WTC11 (cell line): ENCODE data around the gene GCFC2. TPM values are rescaled to one million over a fixed set of nuclear protein-coding genes. Genes with fewer than 3 reads are reported as not detected.

Experiments
- ATAC-seq: fragments of 200-7000 bp; cut with Tn5 transposase; 2 replicates; pipeline ENCODE4 v1.10.0; 2021; ENCODE audit warnings: mild to moderate bottlenecking, moderate library complexity
- CTCF ChIA-PET: fragments of 300-600 bp; sonication (Branson Sonifier 250); formaldehyde crosslinking; loops from one replicate; lab custom pipeline; 2021; ENCODE audit warnings: antibody characterized with exemption; lab: Charles Lee
- POLR2A ChIA-PET: fragments of 350-600 bp; sonication (Branson Sonifier 250); formaldehyde crosslinking; loops from one replicate; lab custom pipeline; 2021; ENCODE audit warnings: antibody characterized with exemption; lab: Charles Lee
- DNase-seq: peaks from one replicate; pipeline ENCODE4 v3.0.0; 2021; ENCODE audit warnings: low spot score
- H3K27ac Mint-ChIP-seq: 2 replicates; pipeline ENCODE4 v1.8.0; 2021; ENCODE audit warnings: mixed read lengths
- H3K27me3 Mint-ChIP-seq: 2 replicates; pipeline ENCODE4 v1.8.0; 2021; ENCODE audit warnings: low read depth, mild to moderate bottlenecking, moderate library complexity, mixed read lengths
- H3K36me3 Mint-ChIP-seq: 2 replicates; pipeline ENCODE4 v1.8.0; 2021; ENCODE audit warnings: mixed read lengths
- H3K4me1 Mint-ChIP-seq: 2 replicates; pipeline ENCODE4 v1.8.0; 2022; ENCODE audit warnings: mixed read lengths
- H3K4me3 Mint-ChIP-seq: 2 replicates; pipeline ENCODE4 v1.8.0; 2021; ENCODE audit warnings: mild to moderate bottlenecking, moderate library complexity, mixed read lengths
- H3K9me3 Mint-ChIP-seq: 2 replicates; pipeline ENCODE4 v1.8.0; 2021; ENCODE audit warnings: mixed read lengths
- AFF4 ChIP-seq: sonication (generic); formaldehyde crosslinking; IDR thresholded peaks from 2 replicates; pipeline ENCODE4 v1.8.1; 2023; ENCODE audit warnings: mild to moderate bottlenecking, missing genetic modification reagents, borderline replicate concordance
- AR ChIP-seq: fragments of 250-450 bp; sonication (Bioruptor Pico); IDR thresholded peaks from 2 replicates; pipeline ENCODE4 v1.9.0; 2021; ENCODE audit warnings: mild to moderate bottlenecking
- ATF6 ChIP-seq: sonication (generic); formaldehyde crosslinking; IDR thresholded peaks from 2 replicates; pipeline ENCODE4 v1.8.1; 2023; ENCODE audit warnings: mild to moderate bottlenecking, missing genetic modification reagents
- CREB1 ChIP-seq: sonication (generic); formaldehyde crosslinking; IDR thresholded peaks from 2 replicates; pipeline ENCODE4 v1.8.0; 2023; ENCODE audit warnings: mild to moderate bottlenecking, missing genetic modification reagents
- E2F1 ChIP-seq: sonication (generic); formaldehyde crosslinking; IDR thresholded peaks from 2 replicates; pipeline ENCODE4 v1.8.0; 2022; ENCODE audit warnings: mild to moderate bottlenecking, missing genetic modification reagents
- FOXJ3 ChIP-seq: sonication (generic); formaldehyde crosslinking; IDR thresholded peaks from 2 replicates; pipeline ENCODE4 v1.9.0; 2021; ENCODE audit warnings: missing genetic modification reagents, mild to moderate bottlenecking, borderline replicate concordance
- FOXP1 ChIP-seq: sonication (generic); formaldehyde crosslinking; IDR thresholded peaks from 2 replicates; pipeline ENCODE4 v1.8.0; 2022; ENCODE audit warnings: missing genetic modification reagents, mild to moderate bottlenecking, moderate library complexity, borderline replicate concordance
- HMGA2 ChIP-seq: fragments of 250-450 bp; sonication (Bioruptor Pico); IDR thresholded peaks from 2 replicates; pipeline ENCODE4 v1.4.0; 2021; ENCODE audit warnings: mild to moderate bottlenecking, moderate library complexity
- NR2C2 ChIP-seq: sonication (generic); formaldehyde crosslinking; IDR thresholded peaks from 2 replicates; pipeline ENCODE4 v1.8.0; 2022; ENCODE audit warnings: mild to moderate bottlenecking, missing genetic modification reagents
- RORB ChIP-seq: fragments of 250-450 bp; sonication (Bioruptor Pico); IDR thresholded peaks from 2 replicates; pipeline ENCODE4 v1.9.0; 2021; ENCODE audit warnings: mild to moderate bottlenecking
- SMAD3 ChIP-seq: sonication (generic); formaldehyde crosslinking; IDR thresholded peaks from 2 replicates; pipeline ENCODE4 v1.8.0; 2022; ENCODE audit warnings: missing genetic modification reagents, mild to moderate bottlenecking, borderline replicate concordance
- SMAD4 ChIP-seq: sonication (generic); formaldehyde crosslinking; IDR thresholded peaks from 2 replicates; pipeline ENCODE4 v1.8.0; 2022; ENCODE audit warnings: mild to moderate bottlenecking, missing genetic modification reagents
- SOX15 ChIP-seq: fragments of 250-450 bp; sonication (Bioruptor Pico); IDR thresholded peaks from 2 replicates; pipeline ENCODE4 v1.9.0; 2021; ENCODE audit warnings: mild to moderate bottlenecking
- SP1 ChIP-seq: sonication (generic); formaldehyde crosslinking; conservative IDR thresholded peaks from 2 replicates; pipeline ENCODE4 v1.8.1; 2022; ENCODE audit warnings: missing genetic modification reagents
- STAT6 ChIP-seq: sonication (generic); formaldehyde crosslinking; conservative IDR thresholded peaks from 2 replicates; pipeline ENCODE4 v1.8.1; 2023; ENCODE audit warnings: mild to moderate bottlenecking, low read depth, missing genetic modification reagents, moderate library complexity
- TP53 ChIP-seq: sonication (generic); formaldehyde crosslinking; IDR thresholded peaks from 2 replicates; pipeline ENCODE4 v1.8.1; 2023; ENCODE audit warnings: mild to moderate bottlenecking, missing genetic modification reagents
- ZBTB21 ChIP-seq: sonication (generic); formaldehyde crosslinking; IDR thresholded peaks from 2 replicates; pipeline ENCODE4 v1.8.1; 2023; ENCODE audit warnings: mild to moderate bottlenecking, missing genetic modification reagents, borderline replicate concordance
- ZNF219 ChIP-seq: sonication (generic); formaldehyde crosslinking; IDR thresholded peaks from 2 replicates; pipeline ENCODE4 v1.8.0; 2023; ENCODE audit warnings: missing genetic modification reagents, mild to moderate bottlenecking, borderline replicate concordance
- ZNF263 ChIP-seq: sonication (generic); formaldehyde crosslinking; IDR thresholded peaks from 2 replicates; pipeline ENCODE4 v1.8.1; 2022; ENCODE audit warnings: low read depth, mild to moderate bottlenecking, moderate library complexity, missing genetic modification reagents
- ZNF281 ChIP-seq: sonication (generic); formaldehyde crosslinking; IDR thresholded peaks from 2 replicates; pipeline ENCODE4 v1.8.0; 2023; ENCODE audit warnings: mild to moderate bottlenecking, missing genetic modification reagents
- total RNA-seq: library from RNA; stranded (reverse); gene quantifications from 3 replicates; pipeline ENCODE4 v1.2.3, GENCODE V29; 2021

GCFC2 gene
- total RNA-seq, 1 experiment from 2014 or later, result 14.4 TPM

GRCh38 chr2:75666911-75667310, 43.8 kb downstream of the GCFC2 start:
- Mint-ChIP-seq H3K27ac (peak overlapping the region; percentile 82; the same call in 1 of the 2 replicates), H3K36me3 (peaks cover 22% of the 10 kb centered on the region)
- no peak for TF ChIP-seq NR2C2 (CRISPR knock-in tag)
- TF ChIP-seq CREB1 (CRISPR knock-in tag), result no peak
- TF ChIP-seq ZNF219 (CRISPR knock-in tag), result no peak
- no peak for TF ChIP-seq SMAD3 (CRISPR knock-in tag)
- TF ChIP-seq FOXJ3, result no peak
- no peak for TF ChIP-seq ATF6
- no peak for TF ChIP-seq RORB (CRISPR knock-in tag)
- no peak for TF ChIP-seq HMGA2 (CRISPR knock-in tag)
- no peak for TF ChIP-seq ZNF281
- TF ChIP-seq SMAD4 (CRISPR knock-in tag), result no peak
- TF ChIP-seq ZBTB21 (CRISPR knock-in tag), result no peak
- no peak for TF ChIP-seq ZNF263 (CRISPR knock-in tag)
- TF ChIP-seq FOXP1 (CRISPR knock-in tag), result no peak
- TF ChIP-seq SOX15 (CRISPR knock-in tag), result no peak
- no peak for TF ChIP-seq AFF4 (CRISPR knock-in tag)
- no peak for TF ChIP-seq AR (CRISPR knock-in tag)
- TF ChIP-seq TP53, result no peak
- TF ChIP-seq SP1, result no peak
- TF ChIP-seq STAT6 (CRISPR knock-in tag), result no peak
- TF ChIP-seq E2F1 (CRISPR knock-in tag), result no peak
- TF ChIP-seq, all 79 proteins: peak for 0
- no peak for ATAC-seq
- no peak for DNase-seq
- peaks cover 17% of the 10 kb centered on the region for H3K4me1 Mint-ChIP-seq
- ChIA-PET POLR2A (no interaction called here), CTCF (interaction anchor here (1.0 to 6.2 kb wide), 2 partner anchors 10 to 26 kb away, joined by 3 to 20 read pairs; no protein-coding TSS in a partner anchor)
- H3K9me3 Mint-ChIP-seq, result no peaks in the 10 kb centered on the region
- no peak overlapping the region for H3K4me3 Mint-ChIP-seq
- H3K27me3 Mint-ChIP-seq, result no peaks in the 10 kb centered on the region
